Measurements from ENCODE around the gene KCTD13. TPM values are rescaled to one million over a fixed set of nuclear protein-coding genes. Genes with fewer than 3 reads are reported as not detected.

The KCTD13 gene
- total RNA-seq, 1 experiment from 2014 or later = 40.7 TPM

DNA sequence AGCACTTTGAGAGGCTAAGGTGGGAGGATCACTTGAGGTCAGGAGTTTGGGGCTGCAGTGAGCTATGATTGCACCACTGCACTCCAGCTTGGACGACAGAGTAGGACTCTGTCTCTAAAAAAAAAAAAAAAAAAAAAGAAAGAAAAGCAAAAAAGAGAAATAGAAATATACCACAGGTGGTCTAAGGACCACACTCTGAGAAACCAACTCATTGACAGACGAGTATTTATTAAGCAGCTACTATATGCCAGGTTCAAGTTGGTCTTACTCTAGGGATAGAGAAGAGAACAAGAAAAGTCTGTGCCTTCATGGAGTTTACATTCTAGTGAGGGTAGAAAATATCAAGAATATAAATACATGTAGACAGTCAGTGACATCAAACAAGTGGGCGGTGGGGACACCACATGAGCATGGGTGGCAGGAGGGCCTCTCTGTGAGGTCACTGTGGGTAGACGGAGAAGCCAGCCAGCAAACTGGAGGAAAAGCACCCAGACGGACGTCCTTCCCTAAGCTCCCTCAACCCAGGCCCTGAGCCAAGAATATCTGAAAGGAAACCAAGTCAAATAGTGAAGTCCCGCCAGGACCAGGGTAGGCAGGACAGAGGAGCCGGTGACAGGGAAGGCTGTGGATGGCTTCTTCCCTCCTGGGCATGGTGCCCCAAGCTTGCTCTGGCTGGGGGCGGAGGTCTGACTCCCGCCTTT is 67.7 kb downstream of the KCTD13 start (continued):
- TF ChIP-seq, protein P1, sequence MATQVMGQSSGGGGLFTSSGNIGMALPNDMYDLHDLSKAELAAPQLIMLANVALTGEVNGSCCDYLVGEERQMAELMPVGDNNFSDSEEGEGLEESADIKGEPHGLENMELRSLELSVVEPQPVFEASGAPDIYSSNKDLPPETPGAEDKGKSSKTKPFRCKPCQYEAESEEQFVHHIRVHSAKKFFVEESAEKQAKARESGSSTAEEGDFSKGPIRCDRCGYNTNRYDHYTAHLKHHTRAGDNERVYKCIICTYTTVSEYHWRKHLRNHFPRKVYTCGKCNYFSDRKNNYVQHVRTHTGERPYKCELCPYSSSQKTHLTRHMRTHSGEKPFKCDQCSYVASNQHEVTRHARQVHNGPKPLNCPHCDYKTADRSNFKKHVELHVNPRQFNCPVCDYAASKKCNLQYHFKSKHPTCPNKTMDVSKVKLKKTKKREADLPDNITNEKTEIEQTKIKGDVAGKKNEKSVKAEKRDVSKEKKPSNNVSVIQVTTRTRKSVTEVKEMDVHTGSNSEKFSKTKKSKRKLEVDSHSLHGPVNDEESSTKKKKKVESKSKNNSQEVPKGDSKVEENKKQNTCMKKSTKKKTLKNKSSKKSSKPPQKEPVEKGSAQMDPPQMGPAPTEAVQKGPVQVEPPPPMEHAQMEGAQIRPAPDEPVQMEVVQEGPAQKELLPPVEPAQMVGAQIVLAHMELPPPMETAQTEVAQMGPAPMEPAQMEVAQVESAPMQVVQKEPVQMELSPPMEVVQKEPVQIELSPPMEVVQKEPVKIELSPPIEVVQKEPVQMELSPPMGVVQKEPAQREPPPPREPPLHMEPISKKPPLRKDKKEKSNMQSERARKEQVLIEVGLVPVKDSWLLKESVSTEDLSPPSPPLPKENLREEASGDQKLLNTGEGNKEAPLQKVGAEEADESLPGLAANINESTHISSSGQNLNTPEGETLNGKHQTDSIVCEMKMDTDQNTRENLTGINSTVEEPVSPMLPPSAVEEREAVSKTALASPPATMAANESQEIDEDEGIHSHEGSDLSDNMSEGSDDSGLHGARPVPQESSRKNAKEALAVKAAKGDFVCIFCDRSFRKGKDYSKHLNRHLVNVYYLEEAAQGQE (IDR thresholded peaks at IDR 0.05; ENCODE audit: low read depth) = no peak
- no peak for TF ChIP-seq JUND (IDR thresholded peaks at IDR 0.05)
- TF ChIP-seq ELF1 (IDR thresholded peaks at IDR 0.05; ENCODE audit: borderline replicate concordance, low read depth) = no peak
- TF ChIP-seq ZFX (IDR thresholded peaks at IDR 0.05) = no peak
- TF ChIP-seq TCF7L2 (IDR thresholded peaks at IDR 0.05; ENCODE audit: borderline replicate concordance, extremely low read depth, insufficient read depth, insufficient read length) = no peak
- no peak for TF ChIP-seq POLR2A (IDR thresholded peaks at IDR 0.05; ENCODE audit: borderline replicate concordance, extremely low read depth, insufficient read depth, insufficient read length)
- TF ChIP-seq EZH2 (IDR thresholded peaks at IDR 0.05) = no peak
- TF ChIP-seq SRF (IDR thresholded peaks at IDR 0.05; ENCODE audit: low read depth) = no peak
- no peak for TF ChIP-seq CBX3 (IDR thresholded peaks at IDR 0.05; ENCODE audit: low read depth)
- TF ChIP-seq, protein P2, sequence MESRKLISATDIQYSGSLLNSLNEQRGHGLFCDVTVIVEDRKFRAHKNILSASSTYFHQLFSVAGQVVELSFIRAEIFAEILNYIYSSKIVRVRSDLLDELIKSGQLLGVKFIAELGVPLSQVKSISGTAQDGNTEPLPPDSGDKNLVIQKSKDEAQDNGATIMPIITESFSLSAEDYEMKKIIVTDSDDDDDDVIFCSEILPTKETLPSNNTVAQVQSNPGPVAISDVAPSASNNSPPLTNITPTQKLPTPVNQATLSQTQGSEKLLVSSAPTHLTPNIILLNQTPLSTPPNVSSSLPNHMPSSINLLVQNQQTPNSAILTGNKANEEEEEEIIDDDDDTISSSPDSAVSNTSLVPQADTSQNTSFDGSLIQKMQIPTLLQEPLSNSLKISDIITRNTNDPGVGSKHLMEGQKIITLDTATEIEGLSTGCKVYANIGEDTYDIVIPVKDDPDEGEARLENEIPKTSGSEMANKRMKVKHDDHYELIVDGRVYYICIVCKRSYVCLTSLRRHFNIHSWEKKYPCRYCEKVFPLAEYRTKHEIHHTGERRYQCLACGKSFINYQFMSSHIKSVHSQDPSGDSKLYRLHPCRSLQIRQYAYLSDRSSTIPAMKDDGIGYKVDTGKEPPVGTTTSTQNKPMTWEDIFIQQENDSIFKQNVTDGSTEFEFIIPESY (IDR thresholded peaks at IDR 0.05; ENCODE audit: extremely low read depth, insufficient replicate concordance, low read length) = no peak
- no peak for TF ChIP-seq POLR2AphosphoS5 (IDR thresholded peaks at IDR 0.05; ENCODE audit: low read depth, low read length)

Measured in HCT116 (cell line).